Kidney (tissue), 14 donors: ENCODE results near the gene SLC45A1. TPM values are rescaled to one million over a fixed set of nuclear protein-coding genes. Genes with fewer than 3 reads are reported as not detected.

Experiments used
- DNase-seq, 5 donors: peaks; one replicate each; pipeline ENCODE4 v3.0.0-alpha.2; 2013 to 2020
- FAIRE-seq: peaks from 2 replicates; lab custom pipeline; 2012; peaks lifted over from hg19 to GRCh38; lab: Jason Lieb, UNC
- H3K27ac ChIP-seq, 2 donors: one replicate each; pipeline ENCODE4 v1.7.0; 2013; ENCODE audit warnings: low read depth in 2 of 2, low read length in 2 of 2, inconsistent platforms in 1 of 2
- H3K27me3 ChIP-seq: one replicate; pipeline ENCODE4 v1.7.1; 2013; ENCODE audit warnings: low read length, inconsistent platforms; ENCODE audit not compliant: control insufficient read depth, insufficient read depth
- H3K36me3 ChIP-seq, 3 donors: one replicate each; pipeline versions ENCODE4 v1.7.0 to v1.7.1; 2013; ENCODE audit warnings: low read length in 3 of 3, control low read depth in 1 of 3, inconsistent platforms in 1 of 3; ENCODE audit not compliant: insufficient read depth in 3 of 3, control insufficient read depth in 2 of 3
- H3K4me1 ChIP-seq, 3 donors: one replicate each; pipeline versions ENCODE4 v1.7.0 to v1.7.1; 2013; ENCODE audit warnings: low read length in 3 of 3, inconsistent platforms in 1 of 3, low read depth in 1 of 3; ENCODE audit not compliant: control insufficient read depth in 2 of 3, insufficient read depth in 2 of 3
- H3K4me3 ChIP-seq, 3 donors: one replicate each; pipeline versions ENCODE4 v1.7.0 to v1.8.1; 2013; ENCODE audit warnings: low read length in 3 of 3, control low read depth in 1 of 3, inconsistent platforms in 1 of 3
- H3K9ac ChIP-seq, 3 donors: one replicate each; pipeline versions ENCODE4 v1.7.0 to v1.7.1; 2013; ENCODE audit warnings: low read length in 3 of 3, control low read depth in 1 of 3, inconsistent platforms in 1 of 3
- H3K9me3 ChIP-seq, 3 donors: one replicate each; pipeline versions ENCODE4 v1.7.0 to v1.7.1; 2013; ENCODE audit warnings: low read length in 3 of 3, control low read depth in 1 of 3, inconsistent platforms in 1 of 3; ENCODE audit not compliant: control insufficient read depth in 2 of 3, insufficient read depth in 1 of 3
- intact Hi-C: fragments of 100-400 bp; cut with DNase I; formaldehyde crosslinking; loops from one replicate; pipeline ENCODE4 v1.11.1; 2022
- polyA plus RNA-seq: library from polyadenylated mRNA; stranded (reverse); fragments of 350-450 nt; fragmentation: Illumina TruSeq; extraction: RNeasy Lipid Tissue Mini Kit (QIAGEN cat#74804); gene quantifications from one replicate; pipeline ENCODE4 v1.2.3, GENCODE V29; 2014; ENCODE audit warnings: low read depth, low replicate concordance; ENCODE audit not compliant: insufficient read depth
- total RNA-seq: library from RNA; stranded (reverse); fragmentation: NEBNext Ultra II Directional; extraction: Animal tissue kit (Norgen Biotek cat#: 25700); gene quantifications from one replicate; pipeline ENCODE4 v1.2.1, GENCODE V29; 2021
- TF ChIP-seq, protein P1 (sequence below): IDR thresholded peaks from 3 replicates; pipeline ENCODE4 v1.5.1; 2012; ENCODE audit warnings: mild to moderate bottlenecking, moderate library complexity, borderline replicate concordance; ENCODE audit not compliant: insufficient read depth; ENCODE audit errors: extremely low read depth
- donor health status: control.
- donor health status: control.
- donor health status: control.
- donor health status: control.
- donor health status: control.
- donor health status: DM: yes; HTN: yes; CAD: no.
- donor health status: Normal renal cell carcinoma (clear cell type).

SLC45A1 gene
- total and polyA plus RNA-seq, 2 donors from 2014 or later, result 1.8 to 9.2 TPM

DNA sequence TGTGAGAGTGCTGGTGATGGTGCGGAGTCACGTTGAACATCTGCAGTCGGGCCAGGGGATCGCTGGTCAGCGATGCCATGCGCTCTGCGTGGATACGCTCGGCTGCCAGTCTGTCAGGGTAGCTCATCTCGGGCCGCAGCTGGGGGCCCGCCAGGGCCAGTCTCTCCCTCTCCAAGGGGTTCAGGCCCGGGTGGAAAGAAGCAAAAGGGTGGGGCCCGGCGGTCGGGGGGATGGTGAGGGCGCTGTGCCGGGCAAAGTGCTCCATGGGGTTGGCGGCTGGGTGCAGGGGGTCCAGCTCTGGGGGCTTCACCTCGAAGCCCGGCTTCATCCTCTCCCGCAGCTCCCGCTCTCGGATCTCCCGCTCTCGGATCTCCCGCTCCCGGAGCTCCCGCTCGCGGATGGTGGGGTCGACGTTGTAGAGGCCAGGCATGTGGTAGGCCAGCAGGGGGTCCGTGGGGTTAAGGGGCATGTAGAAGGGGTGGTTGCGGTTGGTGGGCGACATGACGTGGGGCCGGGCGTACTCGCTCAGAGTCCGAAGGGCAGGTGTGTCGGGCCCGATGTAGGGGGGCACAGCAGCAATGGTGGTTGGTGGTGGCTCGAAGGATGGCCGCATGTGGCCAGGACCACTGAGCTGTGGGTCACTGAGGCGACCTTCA, 40.5 kb downstream of the SLC45A1 start:
- no peak overlapping the region for H3K9ac ChIP-seq
- H3K27me3 ChIP-seq, result no peaks in the 10 kb centered on the region
- H3K4me1 ChIP-seq, result peaks cover 0 to 12% (median 4%) of the 10 kb centered on the region in 3 donors
- H3K36me3 ChIP-seq, result peaks cover 5 to 85% (median 64%) of the 10 kb centered on the region in 3 donors
- H3K9me3 ChIP-seq, result no peaks in the 10 kb centered on the region
- no peak overlapping the region for H3K27ac ChIP-seq
- FAIRE-seq, result no peak
- TF ChIP-seq, protein P1, sequence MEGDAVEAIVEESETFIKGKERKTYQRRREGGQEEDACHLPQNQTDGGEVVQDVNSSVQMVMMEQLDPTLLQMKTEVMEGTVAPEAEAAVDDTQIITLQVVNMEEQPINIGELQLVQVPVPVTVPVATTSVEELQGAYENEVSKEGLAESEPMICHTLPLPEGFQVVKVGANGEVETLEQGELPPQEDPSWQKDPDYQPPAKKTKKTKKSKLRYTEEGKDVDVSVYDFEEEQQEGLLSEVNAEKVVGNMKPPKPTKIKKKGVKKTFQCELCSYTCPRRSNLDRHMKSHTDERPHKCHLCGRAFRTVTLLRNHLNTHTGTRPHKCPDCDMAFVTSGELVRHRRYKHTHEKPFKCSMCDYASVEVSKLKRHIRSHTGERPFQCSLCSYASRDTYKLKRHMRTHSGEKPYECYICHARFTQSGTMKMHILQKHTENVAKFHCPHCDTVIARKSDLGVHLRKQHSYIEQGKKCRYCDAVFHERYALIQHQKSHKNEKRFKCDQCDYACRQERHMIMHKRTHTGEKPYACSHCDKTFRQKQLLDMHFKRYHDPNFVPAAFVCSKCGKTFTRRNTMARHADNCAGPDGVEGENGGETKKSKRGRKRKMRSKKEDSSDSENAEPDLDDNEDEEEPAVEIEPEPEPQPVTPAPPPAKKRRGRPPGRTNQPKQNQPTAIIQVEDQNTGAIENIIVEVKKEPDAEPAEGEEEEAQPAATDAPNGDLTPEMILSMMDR, result no peak
- no peak overlapping the region for H3K4me3 ChIP-seq
- peak in 1 of 5 donors; percentile 69 for DNase-seq
- intact Hi-C loops, result no loop called here

DNA sequence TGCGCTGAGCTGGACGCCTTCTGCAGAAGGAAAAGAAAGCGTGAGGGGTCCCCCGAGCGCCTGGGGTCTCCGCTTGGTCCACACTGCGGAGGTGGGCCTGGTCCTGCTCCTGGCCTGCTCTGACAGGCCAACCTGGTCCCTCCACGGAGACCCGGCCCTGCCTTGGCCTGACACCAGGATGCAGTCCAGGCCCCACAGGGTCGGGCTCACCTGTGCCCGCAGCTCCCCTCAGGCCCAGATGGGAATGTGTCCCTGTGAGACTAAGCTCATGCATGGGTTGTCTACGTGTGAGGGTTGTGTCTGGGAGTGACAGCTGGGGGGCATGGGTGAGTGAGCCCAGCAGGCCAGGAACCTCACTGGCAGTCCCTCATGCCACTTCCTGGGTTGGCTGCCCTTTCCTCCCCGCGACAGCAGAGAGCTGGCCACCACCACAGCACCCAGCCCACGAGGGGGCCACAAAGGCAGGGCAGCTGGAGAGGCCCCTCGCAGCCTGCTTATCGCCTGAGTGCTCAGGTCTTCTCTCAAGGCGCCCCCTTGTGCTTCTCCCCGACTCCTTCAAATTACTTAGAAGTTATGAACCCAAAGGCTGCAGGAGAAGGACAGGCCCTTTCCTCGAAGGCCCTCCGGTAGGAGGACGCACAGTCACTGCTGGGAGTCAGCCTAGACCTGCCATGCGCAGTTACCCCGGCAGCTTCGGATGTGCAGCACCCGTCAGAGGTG, 41.1 kb downstream of the SLC45A1 start:
- DNase-seq (no peak), FAIRE-seq (no peak)
- TF ChIP-seq, protein P1, result no peak
- Histone ChIP-seq H3K36me3 (peaks cover 4 to 79% (median 57%) of the 10 kb centered on the region in 3 donors), H3K4me3 (no peak overlapping the region), H3K9ac (no peak overlapping the region), H3K4me1 (peaks cover 0 to 13% (median 11%) of the 10 kb centered on the region in 3 donors), H3K9me3 (no peaks in the 10 kb centered on the region), H3K27me3 (no peaks in the 10 kb centered on the region), H3K27ac (no peak overlapping the region)
- intact Hi-C loops, result no loop called here

DNA sequence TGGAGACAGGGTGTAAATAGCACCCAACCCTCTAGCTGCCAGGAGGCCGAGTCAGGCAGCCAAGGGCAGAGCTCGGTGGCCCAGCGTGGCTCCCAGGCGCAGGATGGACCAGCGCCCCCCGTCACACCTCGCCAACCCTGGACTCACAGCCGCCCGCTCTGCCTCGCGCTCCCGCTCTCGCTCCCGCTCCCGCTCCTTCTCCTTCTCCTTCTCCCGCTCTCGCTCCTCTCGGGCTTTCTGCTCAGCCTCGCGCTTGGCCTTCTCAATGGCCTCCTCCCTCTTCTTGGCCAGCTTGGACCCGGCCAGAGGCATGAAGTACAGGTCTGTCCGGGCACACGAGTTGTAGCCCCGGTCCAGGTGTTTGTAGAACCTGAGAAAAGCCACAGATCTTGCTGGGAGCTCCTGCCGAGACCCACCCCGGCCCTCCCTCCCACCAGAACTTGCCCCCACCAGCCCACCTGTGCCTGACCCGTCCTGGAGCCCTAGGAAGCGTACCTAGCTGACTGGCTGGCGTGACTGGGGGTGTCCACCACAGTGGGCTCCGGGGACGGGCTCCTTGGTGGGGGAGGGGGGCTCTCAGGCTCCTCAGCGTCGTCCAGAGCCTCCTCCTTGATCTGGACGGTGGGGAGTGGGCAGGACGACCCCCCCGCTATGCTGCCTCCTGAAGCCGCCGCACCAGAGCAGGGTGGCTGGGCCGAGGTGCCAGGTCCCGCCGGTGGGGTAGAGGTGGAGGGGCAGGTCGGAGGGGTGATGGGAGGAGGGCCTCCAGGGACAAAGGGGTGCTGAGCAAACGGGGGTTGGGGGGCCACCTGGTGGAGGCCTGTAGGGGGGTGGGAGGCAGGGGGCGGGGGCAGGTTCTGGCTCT, 41.9 kb downstream of the SLC45A1 start:
- Histone ChIP-seq H3K9ac (no peak overlapping the region), H3K27ac (no peak overlapping the region), H3K9me3 (no peaks in the 10 kb centered on the region), H3K4me3 (no peak overlapping the region), H3K36me3 (peaks cover 3 to 74% (median 54%) of the 10 kb centered on the region in 3 donors), H3K27me3 (no peaks in the 10 kb centered on the region), H3K4me1 (peaks cover 0 to 20% (median 14%) of the 10 kb centered on the region in 3 donors)
- no peak for FAIRE-seq
- TF ChIP-seq, protein P1, result no peak
- intact Hi-C loops, result no loop called here
- DNase-seq, result no peak
